Bronchial smooth muscle cell (primary cell): ENCODE data around the gene FDX2. TPM values are rescaled to one million over a fixed set of nuclear protein-coding genes. Genes with fewer than 3 reads are reported as not detected.

Experiments used
- total RNA-seq: library from RNA; depleted of rRNA; stranded (reverse); fragments of >200 nt; gene quantifications from 2 replicates; pipeline ENCODE4 v1.2.1, GENCODE V29; 2014

FDX2 gene
- total RNA-seq: 14.2 and 20.3 TPM in 2 replicates

DNA sequence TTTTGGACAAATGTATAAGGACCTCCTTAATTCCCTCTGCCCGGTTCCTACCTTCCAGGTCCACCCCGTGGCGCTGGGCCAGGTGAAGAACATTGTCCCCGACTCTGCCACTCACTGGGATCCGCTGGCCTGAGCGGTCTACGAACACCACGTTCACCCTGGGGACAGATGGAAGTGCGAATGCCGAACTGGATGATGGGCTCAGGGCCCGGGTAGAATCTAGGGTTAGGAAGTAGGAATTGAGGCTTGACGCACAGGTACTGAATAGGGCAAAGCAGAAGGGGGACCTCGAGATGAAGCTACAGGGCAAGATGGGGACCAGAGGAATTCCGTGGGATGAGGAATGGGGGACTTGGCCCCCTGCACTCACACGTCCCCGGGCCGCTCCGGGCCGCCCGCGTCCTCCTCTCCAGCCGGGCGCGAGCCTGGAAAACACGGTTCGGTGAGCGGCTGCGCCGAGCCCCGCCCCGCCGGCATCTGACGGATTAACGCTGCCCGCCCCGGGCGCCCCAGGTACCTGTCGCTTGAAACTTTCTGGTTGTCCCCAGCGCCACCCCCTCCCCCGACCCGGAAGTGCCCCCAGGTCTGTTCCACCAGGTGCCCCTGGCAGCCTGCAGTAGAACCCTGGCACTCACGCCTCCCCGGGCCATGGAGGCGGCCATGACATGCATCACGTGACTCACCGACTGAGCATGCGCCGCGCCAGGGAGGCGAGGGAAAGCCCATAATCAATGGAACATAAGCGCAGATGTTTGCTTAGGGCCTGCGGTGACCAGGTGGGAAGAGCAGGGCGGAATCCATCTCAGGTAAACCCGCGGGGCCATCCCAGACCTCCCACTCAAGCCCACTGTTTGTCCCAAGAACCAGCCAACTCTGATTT is at the start of gene FDX2:
Gene FDX2 (minus strand): TSS at position 681 of the 880 bp plus-strand sequence. CDS start 19 bp downstream, at position 662.

GRCh38 chr19:10339380-10339960 is 23.7 kb upstream of the FDX2 start, which contains the start of gene ICAM3:
TSS of gene ICAM3 (minus strand) at chr19:10339624. CDS start at chr19:10339614, 10 bp downstream.

DNA sequence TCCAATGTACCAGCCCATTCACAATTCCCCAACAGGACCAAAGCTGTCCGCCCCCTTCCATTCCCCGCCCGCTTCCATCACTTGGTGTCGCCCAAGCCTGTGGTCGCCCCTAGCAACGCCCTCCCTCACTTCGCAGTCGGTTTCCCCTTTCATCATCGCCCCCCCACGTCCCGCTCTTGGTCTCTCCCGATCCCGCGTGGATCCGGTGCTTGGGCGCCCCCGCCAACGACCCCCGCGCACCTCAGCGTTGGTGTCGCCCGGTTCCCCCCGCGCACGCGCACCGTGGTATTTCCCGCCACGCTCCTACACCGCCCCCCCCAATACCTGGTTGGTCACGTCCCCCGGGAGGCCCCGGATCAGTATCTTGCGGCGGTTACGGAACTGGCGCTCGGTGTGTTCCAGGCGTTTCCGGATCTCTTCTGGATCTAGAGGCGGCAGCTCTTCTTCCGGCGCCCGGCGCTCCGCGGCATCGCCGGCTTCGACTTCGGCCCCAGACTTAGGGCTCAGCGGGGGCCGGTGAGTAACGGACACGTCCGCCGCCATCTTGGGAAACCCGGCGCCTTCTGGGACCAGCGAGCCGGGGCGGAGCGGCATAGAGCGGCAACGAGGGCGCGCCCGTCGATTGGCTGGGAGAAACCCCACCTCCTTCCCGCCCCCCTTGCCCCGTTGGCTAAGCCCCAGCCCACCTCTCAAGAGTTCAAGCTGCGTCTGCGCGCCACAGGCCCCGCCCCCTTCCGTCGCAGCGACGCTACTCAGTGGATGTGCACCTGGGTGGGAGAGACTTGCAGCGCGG is 17.3 kb upstream of the FDX2 start, which contains the start of gene RAVER1:
Gene RAVER1 (minus strand): TSS at position 565 of the 793 bp plus-strand sequence. CDS start 22 bp downstream, at position 543.

DNA sequence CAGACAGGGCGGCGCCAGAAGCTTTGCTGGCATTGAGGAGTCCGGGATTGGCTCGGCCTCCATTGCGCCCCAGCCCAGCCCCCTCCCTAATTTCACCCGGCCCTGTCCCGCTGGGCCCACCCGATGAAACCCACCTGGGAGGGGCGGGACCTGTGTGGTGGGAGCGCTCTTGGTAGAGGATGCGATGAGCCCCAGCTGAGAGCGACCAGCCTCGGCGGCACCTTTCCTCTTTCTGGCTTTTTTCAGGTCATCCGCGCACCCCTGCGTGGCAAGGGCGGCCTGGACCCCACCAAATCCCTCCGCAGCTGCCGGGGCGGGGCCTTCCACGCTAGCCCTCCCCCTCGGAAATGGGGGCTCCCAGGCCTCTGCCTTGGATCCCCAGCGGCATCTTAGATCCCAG is 6.4 kb downstream of the FDX2 start, which contains the start of gene ZGLP1:
Gene ZGLP1 (minus strand): TSS at position 393 of the 400 bp plus-strand sequence.

DNA sequence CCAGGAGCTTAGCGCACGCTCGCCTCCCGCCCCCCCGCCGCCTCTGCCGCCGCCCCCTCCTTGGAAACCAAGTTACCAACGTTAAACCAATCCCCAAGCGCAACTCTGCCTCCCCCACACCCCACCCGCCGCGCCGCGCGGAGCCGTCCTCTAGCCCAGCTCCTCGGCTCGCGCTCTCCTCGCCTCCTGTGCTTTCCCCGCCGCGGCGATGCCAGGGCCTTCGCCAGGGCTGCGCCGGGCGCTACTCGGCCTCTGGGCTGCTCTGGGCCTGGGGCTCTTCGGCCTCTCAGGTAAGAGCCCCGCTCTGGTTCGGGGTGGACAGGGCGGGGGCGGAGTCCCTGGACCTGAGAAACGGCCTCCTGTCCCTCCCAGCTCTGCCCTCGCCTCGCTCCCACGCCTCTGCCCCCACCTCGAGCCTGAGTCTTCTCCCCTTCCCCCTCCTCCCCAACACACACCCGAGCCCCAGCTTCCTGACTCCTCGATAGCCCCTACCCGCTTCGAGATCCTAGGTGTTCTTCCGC is 25.9 kb downstream of the FDX2 start, which contains the start of gene ICAM5:
Gene ICAM5 (plus strand): TSS at position 117 of the 521 bp plus-strand sequence. CDS start 92 bp downstream, at position 209.

DNA sequence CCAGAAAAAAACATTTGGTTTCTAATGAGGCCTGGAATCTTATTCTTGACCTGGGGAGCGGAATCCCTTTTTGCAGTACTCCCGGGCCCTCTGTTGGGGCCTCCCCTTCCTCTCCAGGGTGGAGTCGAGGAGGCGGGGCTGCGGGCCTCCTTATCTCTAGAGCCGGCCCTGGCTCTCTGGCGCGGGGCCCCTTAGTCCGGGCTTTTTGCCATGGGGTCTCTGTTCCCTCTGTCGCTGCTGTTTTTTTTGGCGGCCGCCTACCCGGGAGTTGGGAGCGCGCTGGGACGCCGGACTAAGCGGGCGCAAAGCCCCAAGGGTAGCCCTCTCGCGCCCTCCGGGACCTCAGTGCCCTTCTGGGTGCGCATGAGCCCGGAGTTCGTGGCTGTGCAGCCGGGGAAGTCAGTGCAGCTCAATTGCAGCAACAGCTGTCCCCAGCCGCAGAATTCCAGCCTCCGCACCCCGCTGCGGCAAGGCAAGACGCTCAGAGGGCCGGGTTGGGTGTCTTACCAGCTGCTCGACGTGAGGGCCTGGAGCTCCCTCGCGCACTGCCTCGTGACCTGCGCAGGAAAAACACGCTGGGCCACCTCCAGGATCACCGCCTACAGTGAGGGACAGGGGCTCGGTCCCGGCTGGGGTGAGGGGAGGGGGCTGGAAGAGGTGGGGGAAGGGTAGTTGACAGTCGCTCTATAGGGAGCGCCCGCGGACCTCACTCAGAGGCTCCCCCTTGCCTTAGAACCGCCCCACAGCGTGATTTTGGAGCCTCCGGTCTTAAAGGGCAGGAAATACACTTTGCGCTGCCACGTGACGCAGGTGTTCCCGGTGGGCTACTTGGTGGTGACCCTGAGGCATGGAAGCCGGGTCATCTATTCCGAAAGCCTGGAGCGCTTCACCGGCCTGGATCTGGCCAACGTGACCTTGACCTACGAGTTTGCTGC is 28.7 kb downstream of the FDX2 start, which contains the start of gene ICAM4:
Gene ICAM4 (plus strand): TSS at position 153 of the 935 bp plus-strand sequence. CDS start 58 bp downstream, at position 211.

GRCh38 chr19:10270616-10271394 is 45.0 kb downstream of the FDX2 start, which contains the start of gene ICAM1:
TSS of gene ICAM1 (plus strand) at chr19:10271120. CDS start at chr19:10271160, 40 bp downstream.

Other genes with a start within 250 kb of the FDX2 start
- gene SHFL, start 229.7 kb downstream of the FDX2 start, total RNA-seq: 23.0 and 26.8 TPM in 2 replicates
- 0.09 and 0.16 TPM in 2 replicates for gene ANGPTL6, start 213.3 kb downstream of the FDX2 start, total RNA-seq
- gene PPAN, start 209.7 kb downstream of the FDX2 start, total RNA-seq: 21.9 and 22.2 TPM in 2 replicates
- 1.9 and 3.0 TPM in 2 replicates for gene P2RY11, start 204.3 kb downstream of the FDX2 start, total RNA-seq
- gene EIF3G, start 196.1 kb downstream of the FDX2 start, total RNA-seq: 329 and 373 TPM in 2 replicates
- gene DNMT1, start 121.1 kb downstream of the FDX2 start, total RNA-seq: 28.7 and 29.5 TPM in 2 replicates
- gene S1PR2, start 84.7 kb downstream of the FDX2 start, total RNA-seq: 24.4 and 56.8 TPM in 2 replicates
- 12.0 and 14.7 TPM in 2 replicates for gene MRPL4, start 63.8 kb downstream of the FDX2 start, total RNA-seq
- gene ICAM1, start 44.9 kb downstream of the FDX2 start, total RNA-seq: 3.8 and 5.9 TPM in 2 replicates
- 2.7 and 5.7 TPM in 2 replicates for gene ICAM4, start 29.1 kb downstream of the FDX2 start, total RNA-seq
- 0.69 and 1.4 TPM in 2 replicates for gene ICAM5, start 26.1 kb downstream of the FDX2 start, total RNA-seq
- 0.16 and 0.17 TPM in 2 replicates for gene ZGLP1, start 6.2 kb downstream of the FDX2 start, total RNA-seq
- gene RAVER1, start 17.5 kb upstream of the FDX2 start, total RNA-seq: 4.1 and 5.2 TPM in 2 replicates
- gene ICAM3, start 23.6 kb upstream of the FDX2 start, total RNA-seq: 9.8 and 12.0 TPM in 2 replicates
- 54.4 and 69.6 TPM in 2 replicates for gene TYK2, start 64.6 kb upstream of the FDX2 start, total RNA-seq
- gene CDC37, start 87.5 kb upstream of the FDX2 start, total RNA-seq: 209 and 212 TPM in 2 replicates
- 2.4 and 5.3 TPM in 2 replicates for gene PDE4A, start 104.5 kb upstream of the FDX2 start, total RNA-seq
- gene KEAP1, start 187.3 kb upstream of the FDX2 start, total RNA-seq: 99.0 and 146 TPM in 2 replicates
- gene S1PR5, start 201.4 kb upstream of the FDX2 start, total RNA-seq: under 0.01 and 0.16 TPM in 2 replicates
- gene ATG4D, start 227.9 kb upstream of the FDX2 start, total RNA-seq: 6.1 and 6.9 TPM in 2 replicates
- gene KRI1, start 250.0 kb upstream of the FDX2 start, total RNA-seq: 6.9 and 7.7 TPM in 2 replicates